Esophagus muscularis mucosa (tissue), 4 donors: Measurements from ENCODE around the gene CD300LG. TPM values are rescaled to one million over a fixed set of nuclear protein-coding genes. Genes with fewer than 3 reads are reported as not detected.
"Not testable (repeated sequence)": the region's sequence is repeated elsewhere in the genome, so short reads cannot be mapped to it uniquely, and the experiment has no call there.

Experiments used
- DNase-seq: peaks from one replicate; pipeline ENCODE4 v3.0.0-alpha.2; 2017; ENCODE audit errors: extremely low spot score
- H3K27ac ChIP-seq, 4 donors: fragments of 200-600 bp; sonication (generic); replicated peaks in 1 of 4; 1 replicate in 3 of 4; 2 replicates in 1 of 4; pipeline ENCODE4 v1.5.1; 2016 to 2019; ENCODE audit warnings: mild to moderate bottlenecking in 1 of 4
- H3K27me3 ChIP-seq, 4 donors: fragments of 200-600 bp; sonication (generic); one replicate each; pipeline versions ENCODE4 v1.5.1 to v1.6.0; 2016 to 2019
- H3K36me3 ChIP-seq, 4 donors: fragments of 200-600 bp; sonication (generic); one replicate each; pipeline ENCODE4 v1.5.1; 2016 to 2019
- H3K4me1 ChIP-seq, 4 donors: fragments of 200-600 bp; sonication (generic); one replicate each; pipeline ENCODE4 v1.5.1; 2016 to 2019
- H3K4me3 ChIP-seq, 4 donors: fragments of 200-600 bp; sonication (generic); 1 replicate in 2 of 4; 2 replicates in 2 of 4; pipeline ENCODE4 v1.5.1; 2016 to 2019; ENCODE audit warnings: mild to moderate bottlenecking in 4 of 4, moderate library complexity in 1 of 4
- H3K9me3 ChIP-seq, 4 donors: fragments of 200-600 bp; sonication (generic); 1 replicate in 3 of 4; 2 replicates in 1 of 4; pipeline ENCODE4 v1.5.1; 2016 to 2019
- CTCF ChIP-seq, 3 experiments: fragments of 200-600 bp in 2 of 3; fragments of 450-650 bp in 1 of 3; sonication (generic) in 2 of 3; IDR thresholded peaks; one replicate each; pipeline ENCODE4 v1.5.1; 2017 to 2019; ENCODE audit warnings: antibody characterized with exemption in 3 of 3, mild to moderate bottlenecking in 2 of 3, moderate library complexity in 1 of 3
- EP300 ChIP-seq: sonication (generic); formaldehyde crosslinking; IDR thresholded peaks from one replicate; pipeline ENCODE4 v1.6.1; 2017; ENCODE audit warnings: antibody characterized with exemption
- POLR2A ChIP-seq: fragments of 450-650 bp; IDR thresholded peaks from one replicate; pipeline ENCODE4 v1.6.1; 2017; ENCODE audit warnings: antibody characterized with exemption, moderate library complexity, mild to moderate bottlenecking, low read depth
- POLR2AphosphoS5 ChIP-seq, 2 donors: sonication (generic); formaldehyde crosslinking; IDR thresholded peaks; one replicate each; pipeline ENCODE4 v1.6.1; 2017; ENCODE audit warnings: antibody characterized with exemption in 2 of 2
- WGBS: methylation state at CpG from one replicate; pipeline ENCODE4 v1.1.5; 2018; 5-methylcytosine and 5-hydroxymethylcytosine counted together
- intact Hi-C: fragments of 100-400 bp; cut with DNase I; formaldehyde crosslinking; loops from one replicate; pipeline ENCODE4 v1.15.1; 2023
- total RNA-seq, 4 donors: library from RNA; depleted of rRNA; stranded (reverse); fragments of >200 nt; gene quantifications; one replicate each; pipeline versions ENCODE4 v1.1.0 to v1.2.1, GENCODE V29; 2016

CD300LG gene
- total RNA-seq, 4 donors from 2014 or later: 0.83 to 12.0 (median 7.3) TPM

GRCh38 chr17:43834106-43834505 is 12.9 kb upstream of the CD300LG start:
- no peak for TF ChIP-seq EP300
- no peak for TF ChIP-seq CTCF (IDR thresholded peaks at IDR 0.05)
- TF ChIP-seq POLR2AphosphoS5 (IDR thresholded peaks at IDR 0.05): no peak
- TF ChIP-seq POLR2A: no peak
- DNase-seq: no peak
- H3K27ac ChIP-seq: peak overlapping the region in 1 of 4 donors; percentile 2
- H3K36me3 ChIP-seq: peaks cover 0 to 25% (median 14%) of the 10 kb centered on the region in 4 donors
- no peaks in the 10 kb centered on the region for H3K27me3 ChIP-seq
- H3K4me1 ChIP-seq: peaks cover 20 to 28% (median 23%) of the 10 kb centered on the region in 4 donors
- H3K9me3 ChIP-seq: no peaks in the 10 kb centered on the region
- intact Hi-C loops: loop anchor here (5.0 kb wide), 1 partner anchor 52 kb away; the partner anchor contains the start of gene CFAP97D1
- 63% methylated on average over 2 of the region's 2 CpGs for WGBS
- peak overlapping the region in 1 of 4 donors; percentile 96 for H3K4me3 ChIP-seq

- DNase-seq: no peak
- H3K4me3 ChIP-seq: no peak overlapping the region
- TF ChIP-seq EP300 (no peak), CTCF (IDR thresholded peaks at IDR 0.05) (no peak), POLR2A (no peak), POLR2AphosphoS5 (IDR thresholded peaks at IDR 0.05) (no peak)
- H3K9me3 ChIP-seq: no peaks in the 10 kb centered on the region
- intact Hi-C loops: no loop called here
- H3K4me1 ChIP-seq: peaks cover 0 to 30% (median 24%) of the 10 kb centered on the region in 4 donors
- H3K27me3 ChIP-seq: no peaks in the 10 kb centered on the region
- H3K36me3 ChIP-seq: no peaks in the 10 kb centered on the region
- no peak overlapping the region for H3K27ac ChIP-seq
- 43% methylated on average over 7 of the region's 7 CpGs for WGBS
These were observed 7.3 kb upstream of the CD300LG start for GRCh38 chr17:43839670-43840108.

GRCh38 chr17:43840814-43841213 is 6.2 kb upstream of the CD300LG start:
- peak overlapping the region in 1 of 4 donors; percentile 29 for H3K27ac ChIP-seq
- no peak overlapping the region for H3K4me3 ChIP-seq
- TF ChIP-seq CTCF (IDR thresholded peaks at IDR 0.05): no peak
- TF ChIP-seq POLR2AphosphoS5 (IDR thresholded peaks at IDR 0.05): no peak
- no peak for TF ChIP-seq EP300
- TF ChIP-seq POLR2A: no peak
- H3K27me3 ChIP-seq: no peaks in the 10 kb centered on the region
- no peaks in the 10 kb centered on the region for H3K9me3 ChIP-seq
- DNase-seq: no peak
- peaks cover 2 to 31% (median 27%) of the 10 kb centered on the region in 4 donors for H3K4me1 ChIP-seq
- H3K36me3 ChIP-seq: no peaks in the 10 kb centered on the region
- WGBS: 84% methylated on average over 4 of the region's 4 CpGs
- intact Hi-C loops: no loop called here

- DNase-seq: no peak
- Histone ChIP-seq H3K4me1 (peaks cover 5 to 36% (median 31%) of the 10 kb centered on the region in 4 donors), H3K9me3 (no peaks in the 10 kb centered on the region), H3K27ac (peak overlapping the region in 1 of 4 donors; percentile 43), H3K36me3 (no peaks in the 10 kb centered on the region), H3K4me3 (no peak overlapping the region), H3K27me3 (no peaks in the 10 kb centered on the region)
- 53% methylated on average over 4 of the region's 4 CpGs for WGBS
- TF ChIP-seq EP300: no peak
- no peak for TF ChIP-seq POLR2AphosphoS5 (IDR thresholded peaks at IDR 0.05)
- no peak for TF ChIP-seq POLR2A
- no peak for TF ChIP-seq CTCF (IDR thresholded peaks at IDR 0.05)
- intact Hi-C loops: no loop called here
These were observed 5.7 kb upstream of the CD300LG start for GRCh38 chr17:43841282-43841681.

GRCh38 chr17:43842091-43842974 is 4.6 kb upstream of the CD300LG start:
- H3K9me3 ChIP-seq, DNase-seq, H3K4me3 ChIP-seq, H3K27me3 ChIP-seq, H3K36me3 ChIP-seq, intact Hi-C loops, H3K27ac ChIP-seq: not testable (repeated sequence)
- H3K4me1 ChIP-seq: peaks cover 5 to 44% (median 41%) of the 10 kb centered on the region in 4 donors
- WGBS: 71% methylated on average over 54 of the region's 54 CpGs
